ENCODE data around the gene PHEX.
A peak's percentile ranks its signal among the peaks of the same experiment; 100 is the strongest.

Gene PHEX

DNA sequence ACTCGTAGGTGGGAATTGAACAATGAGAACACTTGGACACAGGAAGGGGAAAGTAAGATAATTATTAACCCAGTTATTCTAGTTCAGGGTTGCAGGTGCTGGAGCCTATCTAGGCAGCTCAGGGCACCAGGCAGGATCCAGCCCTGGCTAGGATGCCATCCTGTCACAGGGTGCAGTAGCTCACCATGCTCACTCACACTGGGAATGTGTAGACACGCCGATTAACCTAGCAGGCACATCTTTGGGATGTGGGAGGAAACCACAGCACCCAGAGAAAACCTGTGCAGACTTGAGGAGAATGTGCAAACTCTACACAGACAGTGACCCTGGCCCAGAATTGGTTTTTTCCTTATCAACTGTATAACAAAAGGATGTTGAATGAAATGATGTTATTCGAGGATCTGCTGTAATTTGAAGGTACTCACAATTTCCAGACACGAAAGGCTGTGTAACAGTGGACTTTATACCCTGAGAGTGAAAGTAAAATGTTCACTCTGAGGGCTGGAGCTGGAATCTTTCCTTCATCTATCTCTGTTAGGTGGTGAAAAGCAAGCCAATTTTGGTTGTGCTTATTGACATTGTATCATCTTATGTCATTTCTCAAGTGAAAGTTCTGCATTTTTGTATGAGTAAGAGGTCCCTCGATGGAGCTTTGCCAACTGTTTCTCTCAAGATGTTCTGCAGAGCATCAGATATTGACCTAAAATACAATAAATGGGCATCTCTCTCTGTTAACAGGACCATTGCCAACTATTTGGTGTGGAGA is 78.8 kb downstream of the PHEX start:
- DNase-seq = peak; percentile 37

GRCh38 chrX:22116605-22117546 is 84.8 kb downstream of the PHEX start:
- no peak for DNase-seq

DNA sequence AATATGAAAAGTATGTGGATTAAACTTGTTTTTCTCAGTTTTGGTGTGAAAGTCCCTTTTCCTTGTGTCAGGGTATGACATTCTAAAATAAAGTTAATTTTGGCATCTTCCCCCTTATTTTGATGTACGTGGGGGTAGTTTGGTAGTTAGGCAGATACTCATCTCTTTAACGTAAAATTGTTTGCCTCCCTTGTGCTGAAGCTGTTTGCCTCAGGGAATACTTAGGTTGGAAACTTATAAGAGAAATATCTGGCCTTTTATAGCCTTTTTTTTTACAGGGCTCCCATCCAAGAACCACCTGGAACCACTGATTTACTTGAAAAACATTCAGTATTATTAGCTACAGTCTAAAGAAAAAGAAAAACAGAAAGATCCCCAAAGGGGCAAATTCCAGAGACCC is 85.5 kb downstream of the PHEX start:
- DNase-seq = no peak

GRCh38 chrX:22118161-22118830 is 86.2 kb downstream of the PHEX start:
- DNase-seq = no peak

- DNase-seq = no peak
These were observed 89.0 kb downstream of the PHEX start for GRCh38 chrX:22121161-22121560.

DNA sequence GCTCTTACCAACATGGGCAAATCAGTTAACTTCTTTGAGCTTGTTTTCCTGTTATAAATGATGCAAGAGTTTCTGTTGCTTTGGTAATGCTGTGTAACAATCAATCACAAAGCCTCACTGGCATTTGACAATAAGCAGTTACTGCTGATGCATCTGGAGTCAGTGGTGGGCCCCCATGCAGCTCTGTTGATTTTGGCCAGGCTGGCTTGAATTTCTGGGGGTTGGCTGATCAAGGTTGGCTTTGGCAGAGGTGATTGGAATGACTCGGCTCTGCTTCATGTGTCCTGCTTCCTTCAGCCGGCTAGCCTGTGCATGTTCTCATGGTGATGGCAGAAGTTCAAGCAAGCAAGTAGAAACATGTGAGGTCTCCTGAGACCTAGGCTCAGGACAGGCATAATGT is 90.4 kb downstream of the PHEX start:
- peak; percentile 32 for DNase-seq

DNA sequence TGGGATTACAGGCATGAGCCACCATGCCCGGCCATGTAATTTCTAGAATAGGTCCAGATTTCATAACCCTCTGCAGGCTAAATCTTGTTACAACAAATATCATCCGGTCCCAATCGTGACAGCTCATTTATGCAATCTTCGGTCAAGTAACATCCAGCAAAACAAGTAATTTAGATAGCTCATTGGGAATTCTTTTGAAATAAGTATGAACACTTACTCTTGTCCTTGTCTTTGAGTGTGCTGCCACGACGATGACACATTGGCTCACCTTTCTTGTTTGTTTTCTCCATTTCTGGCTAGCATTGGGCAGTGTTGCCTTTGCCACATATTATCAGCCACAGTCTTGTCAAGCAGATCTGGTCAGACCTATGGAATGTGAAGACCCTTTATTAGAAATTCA is 92.0 kb downstream of the PHEX start:
- no peak for DNase-seq

GRCh38 chrX:22125481-22125880 is 93.4 kb downstream of the PHEX start:
- DNase-seq = no peak

DNA sequence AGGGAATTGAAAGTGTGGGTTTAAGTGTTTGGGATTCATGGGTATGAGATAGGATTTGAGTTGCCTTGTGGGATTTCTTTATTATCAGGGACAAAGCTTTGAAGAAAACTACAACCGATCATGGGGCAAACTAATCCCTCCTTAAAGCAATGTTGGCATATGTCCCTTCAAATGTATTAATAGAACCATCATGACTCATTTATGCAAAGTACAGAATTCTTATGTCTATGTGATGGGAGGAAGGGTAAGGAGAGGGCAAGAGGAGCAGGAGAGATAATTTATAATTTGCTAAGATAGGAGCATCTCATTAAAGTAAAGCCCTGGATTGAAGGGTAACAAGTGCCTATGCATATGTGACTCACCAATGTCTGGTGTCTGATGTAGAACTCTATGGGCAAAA is 94.2 kb downstream of the PHEX start:
- no peak for DNase-seq

DNA sequence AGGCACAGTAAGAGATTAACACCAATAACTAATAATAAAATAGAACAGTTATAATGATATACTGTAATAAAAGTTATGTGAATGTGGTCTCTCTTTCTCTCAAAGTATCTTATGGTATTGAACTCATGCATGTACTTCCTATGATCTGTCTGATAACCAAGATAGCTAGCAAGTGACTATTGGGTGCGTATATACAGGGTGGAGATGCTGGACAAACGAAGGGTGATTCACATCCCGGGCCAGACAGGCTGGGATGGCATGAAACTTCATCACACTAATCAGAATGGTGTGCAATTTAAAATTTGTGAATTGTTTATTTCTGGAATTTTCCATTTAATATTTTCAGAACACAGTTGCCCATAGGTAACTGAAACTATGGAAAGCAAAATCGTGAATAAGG is 96.8 kb downstream of the PHEX start:
- DNase-seq = no peak

- peak; percentile 70 for DNase-seq
These were observed 102.6 kb downstream of the PHEX start for GRCh38 chrX:22134681-22135080.

DNA sequence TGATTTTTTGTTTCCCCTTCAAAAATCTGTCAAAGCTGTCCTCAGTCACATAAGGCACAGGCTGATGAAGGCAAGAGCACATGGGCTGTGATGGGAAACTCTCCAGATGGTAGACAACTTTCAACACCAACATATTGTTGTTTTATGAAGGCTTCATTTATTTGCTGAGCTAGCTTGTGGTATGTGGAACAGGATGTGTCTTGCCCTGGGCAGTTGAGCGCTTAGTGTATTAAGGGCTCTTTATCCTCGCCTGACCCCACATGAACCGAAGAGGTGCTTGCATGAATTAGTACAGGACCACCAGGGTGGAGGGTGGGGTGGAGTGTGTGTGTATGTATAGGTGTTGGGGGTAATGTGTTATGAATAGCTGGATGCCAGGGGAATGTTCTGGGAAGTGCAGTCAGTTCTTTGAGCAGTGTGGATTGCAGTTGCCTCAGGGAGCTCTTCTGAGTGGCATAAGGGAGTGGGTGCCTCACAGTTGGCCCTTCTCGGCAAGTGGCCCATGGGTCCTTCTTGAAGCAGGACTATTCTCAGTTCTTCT is 103.1 kb downstream of the PHEX start:
- peak; percentile 51 for DNase-seq

- DNase-seq = peak; percentile 47
These were observed 104.0 kb downstream of the PHEX start for GRCh38 chrX:22135994-22136684.

GRCh38 chrX:22136711-22137110 is 104.6 kb downstream of the PHEX start:
- no peak for DNase-seq

GRCh38 chrX:22139822-22140221 is 107.7 kb downstream of the PHEX start:
- no peak for DNase-seq

- DNase-seq = no peak
These were observed 109.1 kb downstream of the PHEX start for GRCh38 chrX:22141047-22141730.

DNA sequence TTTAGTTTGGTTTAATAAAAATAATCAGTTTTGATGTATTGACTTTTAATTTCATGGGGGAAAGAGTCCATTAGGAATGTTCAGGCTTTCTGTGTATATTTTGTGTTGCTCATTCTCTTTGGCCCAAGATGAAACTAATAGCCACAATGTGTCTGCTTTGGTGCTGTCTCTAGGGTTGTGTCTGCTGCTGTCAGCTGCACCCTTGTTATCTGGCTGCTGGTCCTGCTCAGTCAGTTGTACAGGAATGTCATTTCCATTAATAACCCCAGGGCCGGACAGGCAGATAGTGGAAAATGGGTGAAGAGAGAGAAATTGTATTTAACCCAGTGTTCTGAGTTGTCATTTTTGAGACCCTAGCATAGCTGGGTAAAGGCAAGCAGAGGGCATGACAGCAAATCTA is 115.1 kb downstream of the PHEX start:
- no peak for DNase-seq

GRCh38 chrX:22147942-22148341 is 115.8 kb downstream of the PHEX start:
- DNase-seq = no peak

- no peak for DNase-seq
These were observed 116.4 kb downstream of the PHEX start for GRCh38 chrX:22148565-22148964.

DNA sequence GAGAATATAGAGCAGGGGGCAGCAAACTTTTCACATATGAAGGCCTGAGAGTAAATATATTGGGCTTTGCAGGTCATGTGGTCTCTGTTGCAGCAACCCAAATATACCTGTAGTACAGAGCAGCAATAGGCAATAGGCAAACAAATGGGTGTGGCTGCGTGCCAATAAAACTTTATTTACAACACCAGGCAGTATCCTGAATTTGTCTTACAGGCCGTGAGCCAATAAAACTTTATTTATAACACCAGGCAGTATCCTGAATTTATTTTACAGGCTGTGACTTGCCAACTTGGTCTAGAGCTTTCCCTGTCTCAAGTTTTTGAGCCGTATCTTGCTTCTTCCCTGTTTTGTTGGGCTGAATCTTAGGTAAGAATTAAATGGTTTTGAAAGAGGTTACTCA is 118.2 kb downstream of the PHEX start:
- DNase-seq = no peak

- DNase-seq = no peak
These were observed 123.0 kb downstream of the PHEX start for GRCh38 chrX:22155126-22155525.

DNA sequence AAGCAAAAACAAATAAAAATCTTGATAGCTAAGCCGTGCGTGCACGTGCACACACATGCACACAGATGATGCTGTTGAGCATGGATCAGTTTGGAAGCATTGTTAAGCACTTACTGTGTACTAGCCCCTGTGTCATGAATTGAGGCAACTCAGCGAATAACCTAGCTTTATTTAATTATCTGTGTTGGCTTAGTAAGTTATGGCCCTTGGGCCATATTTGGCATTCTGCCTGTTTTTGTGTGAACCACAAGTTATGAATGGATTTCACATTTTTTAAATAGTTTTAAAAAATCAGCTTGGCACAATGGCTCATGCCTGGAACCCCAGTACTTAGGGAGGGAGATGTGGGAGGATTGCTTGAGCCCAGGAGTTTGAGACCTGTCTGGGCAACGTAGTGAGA is 126.9 kb downstream of the PHEX start:
- DNase-seq = peak; percentile 75
